Measurements from ENCODE around the gene CFAP61.

The CFAP61 gene

GRCh38 chr20:20289331-20289730 lies 237.0 kb downstream of the CFAP61 start:
- no peak for TF ChIP-seq CTCF (IDR thresholded peaks at IDR 0.05; ENCODE audit: control insufficient read depth, insufficient read depth, low read depth, low read length, missing control alignments)
- no peak overlapping the region for H3K4me3 ChIP-seq (ENCODE audit: control insufficient read depth, low read depth, low read length)
- DNase-seq (ENCODE audit: low read depth): no peak

GRCh38 chr20:20292472-20292871 lies 240.1 kb downstream of the CFAP61 start:
- H3K4me3 ChIP-seq (ENCODE audit: control insufficient read depth, low read depth, low read length): no peak overlapping the region
- no peak for TF ChIP-seq CTCF (IDR thresholded peaks at IDR 0.05; ENCODE audit: control insufficient read depth, insufficient read depth, low read depth, low read length, missing control alignments)
- DNase-seq (ENCODE audit: low read depth): no peak

- H3K4me3 ChIP-seq (ENCODE audit: control insufficient read depth, low read depth, low read length): no peak overlapping the region
- DNase-seq (ENCODE audit: low read depth): no peak
- no peak for TF ChIP-seq CTCF (IDR thresholded peaks at IDR 0.05; ENCODE audit: control insufficient read depth, insufficient read depth, low read depth, low read length, missing control alignments)
These were observed 240.8 kb downstream of the CFAP61 start for GRCh38 chr20:20293141-20293540.

GRCh38 chr20:20293691-20294385 lies 241.5 kb downstream of the CFAP61 start:
- TF ChIP-seq CTCF (IDR thresholded peaks at IDR 0.05; ENCODE audit: control insufficient read depth, insufficient read depth, low read depth, low read length, missing control alignments): no peak
- H3K4me3 ChIP-seq (ENCODE audit: control insufficient read depth, low read depth, low read length): no peak overlapping the region
- no peak for DNase-seq (ENCODE audit: low read depth)

- no peak overlapping the region for H3K4me3 ChIP-seq (ENCODE audit: control insufficient read depth, low read depth, low read length)
- TF ChIP-seq CTCF (IDR thresholded peaks at IDR 0.05; ENCODE audit: control insufficient read depth, insufficient read depth, low read depth, low read length, missing control alignments): no peak
- DNase-seq (ENCODE audit: low read depth): no peak
These were observed 243.5 kb downstream of the CFAP61 start for GRCh38 chr20:20295621-20296498.

GRCh38 chr20:20297181-20297580 lies 244.8 kb downstream of the CFAP61 start:
- TF ChIP-seq CTCF (IDR thresholded peaks at IDR 0.05; ENCODE audit: control insufficient read depth, insufficient read depth, low read depth, low read length, missing control alignments): no peak

More at GRCh38 chr20:20297181-20297580, 244.8 kb downstream of the CFAP61 start:
- no peak overlapping the region for H3K4me3 ChIP-seq (ENCODE audit: control insufficient read depth, low read depth, low read length)
- DNase-seq (ENCODE audit: low read depth): no peak
